ENCODE data around the gene SLC1A2.

Gene SLC1A2

DNA sequence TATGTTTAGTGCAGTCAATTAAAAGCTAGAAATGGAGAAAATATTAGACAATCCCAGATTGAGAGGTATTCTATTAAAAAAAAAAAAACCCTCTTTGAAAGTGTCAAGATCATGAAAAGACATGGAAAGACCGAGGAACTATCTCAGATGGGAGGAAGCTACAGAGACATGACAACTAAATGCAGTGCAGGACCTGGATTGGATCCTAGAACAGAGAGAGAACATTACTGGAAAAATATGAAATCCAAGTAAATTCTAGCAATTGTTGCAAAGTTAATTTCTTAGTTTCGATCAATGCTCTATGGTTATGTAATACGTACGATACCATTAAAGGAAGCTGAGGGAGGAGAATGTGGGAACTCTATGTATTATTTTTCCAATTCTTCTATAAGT is 43.2 kb downstream of the SLC1A2 start:
- no peak for DNase-seq (ENCODE audit: low read depth in 2 of 2)

DNA sequence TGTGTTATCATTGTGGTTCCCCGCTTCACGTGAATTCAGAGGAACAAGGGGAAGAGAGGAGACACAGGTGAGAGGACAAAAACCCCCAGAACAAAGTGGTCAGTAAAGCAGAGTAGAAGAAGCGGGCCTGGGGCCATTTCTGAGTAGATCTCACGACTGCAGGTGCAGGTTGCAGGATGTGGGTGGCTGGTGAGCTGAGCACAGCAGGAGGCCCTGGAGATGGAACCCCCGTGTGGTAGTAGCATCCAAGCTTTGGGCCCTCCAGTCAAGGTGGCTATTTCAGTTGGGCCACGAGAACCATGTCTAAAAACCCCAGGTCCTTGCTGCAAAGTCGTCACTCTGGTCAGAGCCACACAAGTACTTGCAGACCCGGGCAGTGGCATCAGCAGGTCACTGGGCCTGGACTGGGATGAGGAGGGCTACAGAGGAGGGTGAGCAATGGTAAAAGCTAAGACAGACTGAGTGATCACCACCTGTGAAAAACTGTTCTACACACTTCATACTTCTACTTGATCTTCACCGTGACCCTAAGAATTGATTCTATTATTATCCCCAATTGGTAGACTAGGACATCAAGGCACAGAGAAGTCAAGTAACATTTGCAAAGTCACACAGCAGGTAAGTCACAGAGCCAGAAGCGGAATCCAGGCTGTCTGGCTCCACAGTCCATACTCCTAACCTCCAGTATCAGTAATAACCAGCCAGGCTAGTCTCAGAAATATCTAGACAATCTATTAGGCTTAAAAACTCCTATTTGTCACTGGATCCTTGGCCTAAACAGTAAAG is 43.8 kb downstream of the SLC1A2 start:
- DNase-seq (ENCODE audit: low read depth in 2 of 2): no peak

DNA sequence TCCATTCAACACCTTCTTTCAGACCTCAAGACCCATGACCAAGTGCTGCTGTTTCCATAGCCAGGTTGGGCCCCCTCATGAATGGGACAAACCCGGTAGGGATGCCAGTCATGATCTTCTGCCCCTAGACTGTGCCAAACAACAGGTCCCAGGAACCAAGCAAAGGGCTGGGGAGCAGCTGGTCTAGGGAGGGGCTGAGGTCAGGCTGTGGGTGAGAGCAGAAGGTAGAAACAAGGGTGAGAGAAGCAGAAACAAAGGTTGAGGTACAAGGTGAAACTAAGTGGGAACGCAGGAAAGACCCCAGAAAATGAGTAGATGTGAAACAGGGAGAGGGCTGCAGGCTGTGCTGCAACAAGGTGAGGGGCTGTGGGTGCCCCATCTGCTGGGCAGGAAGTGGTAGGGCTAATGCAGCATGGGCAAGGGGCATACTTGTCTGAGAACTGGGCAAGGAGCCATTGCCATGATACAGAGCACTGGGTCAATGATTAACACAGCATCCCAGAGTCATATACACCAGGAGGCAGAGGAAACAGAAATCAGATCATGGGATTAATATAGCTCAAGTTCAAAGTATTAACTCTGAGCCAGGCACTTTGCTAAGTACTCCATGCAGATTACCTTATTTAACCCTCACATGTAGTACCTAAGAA is 45.9 kb downstream of the SLC1A2 start:
- no peak for DNase-seq (ENCODE audit: low read depth in 2 of 2)

DNA sequence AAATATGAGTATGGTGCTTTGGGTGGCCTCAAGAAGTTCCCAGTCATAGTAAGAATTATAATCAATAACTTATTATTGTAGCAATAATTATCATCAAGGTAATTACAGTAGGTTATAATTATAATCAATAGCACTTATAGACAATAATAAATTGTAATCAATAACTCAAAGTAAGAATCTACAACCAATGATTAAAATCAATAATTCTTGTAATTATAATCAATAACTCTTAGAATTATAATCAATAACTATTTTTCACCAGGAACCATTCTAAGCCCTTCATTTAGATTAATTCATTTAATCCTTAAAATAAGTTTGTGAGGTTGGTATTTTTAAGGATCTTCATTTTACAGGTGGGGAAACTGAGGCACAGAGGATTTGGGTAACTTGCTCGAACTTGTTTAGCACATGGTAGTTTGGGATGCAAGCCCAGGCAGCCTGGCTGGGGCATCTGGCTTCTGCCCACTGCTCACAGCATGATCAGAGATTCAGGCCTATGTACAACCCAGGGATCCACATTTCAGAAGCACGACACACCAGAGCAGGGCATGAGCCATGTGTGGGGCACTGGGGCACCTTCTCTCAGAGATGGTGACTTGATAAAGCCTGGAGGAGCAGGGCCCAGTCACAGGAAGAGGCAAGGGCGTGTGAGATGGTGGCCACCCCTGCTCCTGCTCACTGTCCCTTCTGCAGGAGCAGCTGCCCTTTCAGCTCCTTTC is 46.6 kb downstream of the SLC1A2 start:
- DNase-seq (ENCODE audit: low read depth in 2 of 2): no peak

DNA sequence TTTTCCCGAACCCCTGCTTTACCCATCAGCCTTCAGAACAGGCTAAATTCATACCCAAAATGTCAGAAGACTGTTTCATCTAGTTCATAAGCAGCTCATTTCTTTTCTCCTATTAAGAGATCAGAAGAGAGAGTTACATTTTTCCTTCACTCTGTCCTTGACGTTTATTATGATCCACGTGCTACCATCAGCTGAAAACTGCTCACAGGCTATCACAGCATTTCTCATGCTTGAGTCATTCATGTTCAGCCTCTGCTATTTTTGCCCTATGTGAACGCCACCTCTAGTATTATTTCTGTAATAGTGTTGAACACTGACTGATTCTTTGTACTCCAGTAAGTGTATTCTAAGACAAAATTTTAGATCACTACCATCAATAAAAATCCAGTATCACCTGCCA is 51.9 kb downstream of the SLC1A2 start:
- DNase-seq (ENCODE audit: low read depth in 2 of 2): no peak

DNA sequence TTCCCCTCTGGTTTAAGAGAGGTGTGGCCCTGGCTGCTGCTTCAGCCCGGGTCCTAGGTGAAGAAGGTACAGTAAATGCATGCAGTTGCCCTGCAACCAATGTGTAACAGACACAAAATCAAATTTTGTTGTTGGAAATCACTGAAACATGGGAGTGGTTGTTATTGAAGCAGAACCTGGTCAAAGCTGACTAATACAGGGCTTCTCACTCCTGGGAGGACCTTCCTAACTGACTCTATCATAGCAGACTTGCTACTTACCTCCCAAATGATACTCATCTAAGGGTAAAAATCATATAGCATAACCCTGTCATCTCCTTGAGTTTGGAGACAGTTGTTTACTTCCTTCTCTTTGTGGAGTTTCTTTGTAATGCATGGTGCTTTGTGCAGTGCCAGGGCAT is 52.6 kb downstream of the SLC1A2 start:
- no peak for DNase-seq (ENCODE audit: low read depth in 2 of 2)

DNA sequence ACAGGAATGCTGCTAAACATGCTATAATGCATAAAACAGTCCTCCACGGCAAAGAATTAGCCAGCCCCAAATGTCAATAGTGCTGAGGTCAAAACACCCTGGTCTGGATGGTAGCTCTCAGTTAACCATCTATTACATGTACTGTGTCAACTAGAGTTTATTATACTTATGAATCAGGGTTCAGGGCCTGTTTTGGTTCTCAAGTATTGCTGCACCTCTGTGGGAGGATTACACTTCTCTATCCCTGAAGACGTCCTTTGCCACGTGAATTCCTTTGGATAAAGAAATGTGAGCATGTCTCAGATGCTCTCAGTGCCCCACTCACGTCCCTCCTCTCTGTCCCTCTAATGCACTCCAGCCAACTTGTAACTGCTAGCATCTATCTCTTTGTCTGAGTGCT is 53.4 kb downstream of the SLC1A2 start:
- no peak for DNase-seq (ENCODE audit: low read depth in 2 of 2)

DNA sequence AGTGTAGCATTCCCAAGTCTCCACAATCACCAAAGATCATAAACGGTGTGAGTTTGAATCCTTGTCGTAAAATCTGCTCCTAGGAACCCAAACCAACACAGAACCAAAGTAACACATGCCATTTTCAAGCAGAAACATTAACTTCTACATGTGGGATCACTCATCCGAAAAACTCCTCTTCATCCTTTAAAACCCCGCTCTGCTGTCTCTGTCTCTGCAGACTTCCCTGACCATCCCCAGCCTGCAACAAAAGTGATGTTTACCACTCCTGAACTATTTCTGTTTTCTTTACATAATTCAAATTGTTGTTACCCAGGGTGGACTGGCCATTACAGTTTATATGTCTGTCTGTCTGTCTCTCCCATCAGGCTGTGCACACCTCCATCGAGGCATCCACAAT is 54.0 kb downstream of the SLC1A2 start:
- DNase-seq (ENCODE audit: low read depth in 2 of 2): no peak

DNA sequence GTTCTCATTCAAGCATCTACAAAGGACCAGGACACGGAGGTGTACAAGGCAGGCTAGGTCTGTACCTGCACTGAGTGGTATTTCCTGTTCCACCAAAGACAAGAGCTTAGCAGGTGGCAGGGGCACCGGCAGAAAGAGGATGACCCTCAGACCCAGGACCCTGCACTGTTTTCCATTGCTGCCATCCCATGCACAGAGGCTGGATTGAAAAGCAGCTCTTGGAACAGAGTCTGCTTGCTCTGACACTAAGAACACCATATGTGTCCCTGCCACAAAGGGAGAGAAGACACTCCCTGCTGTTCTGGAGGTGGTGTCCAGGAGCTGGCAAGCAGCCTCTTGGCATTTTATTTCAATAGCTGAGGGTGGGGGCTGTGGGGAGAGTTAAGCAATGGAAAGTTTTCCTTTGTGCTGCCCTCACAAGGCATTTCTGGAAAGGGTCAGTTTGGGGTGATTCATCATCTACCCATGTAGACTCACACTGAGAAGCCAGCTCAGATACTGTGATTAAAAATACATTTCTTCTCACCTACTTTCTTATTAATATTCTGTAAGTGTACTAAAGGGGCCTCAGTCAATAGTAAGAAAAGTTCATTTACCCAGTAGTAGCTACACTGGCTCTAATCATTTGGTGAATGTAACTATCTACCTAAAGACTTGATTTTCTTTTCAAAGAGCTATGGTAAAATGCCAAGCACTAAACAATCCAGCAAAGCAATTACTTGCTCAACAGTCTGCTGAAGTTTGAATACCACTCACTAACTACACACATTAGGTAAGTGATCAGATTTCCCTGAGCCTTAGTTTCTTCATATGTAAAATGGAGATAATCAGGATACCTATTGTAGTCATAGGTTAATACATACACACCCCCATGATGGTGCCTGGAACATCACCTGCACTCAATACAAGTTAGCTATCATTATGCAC is 55.2 kb downstream of the SLC1A2 start:
- no peak for DNase-seq (ENCODE audit: low read depth in 2 of 2)

DNA sequence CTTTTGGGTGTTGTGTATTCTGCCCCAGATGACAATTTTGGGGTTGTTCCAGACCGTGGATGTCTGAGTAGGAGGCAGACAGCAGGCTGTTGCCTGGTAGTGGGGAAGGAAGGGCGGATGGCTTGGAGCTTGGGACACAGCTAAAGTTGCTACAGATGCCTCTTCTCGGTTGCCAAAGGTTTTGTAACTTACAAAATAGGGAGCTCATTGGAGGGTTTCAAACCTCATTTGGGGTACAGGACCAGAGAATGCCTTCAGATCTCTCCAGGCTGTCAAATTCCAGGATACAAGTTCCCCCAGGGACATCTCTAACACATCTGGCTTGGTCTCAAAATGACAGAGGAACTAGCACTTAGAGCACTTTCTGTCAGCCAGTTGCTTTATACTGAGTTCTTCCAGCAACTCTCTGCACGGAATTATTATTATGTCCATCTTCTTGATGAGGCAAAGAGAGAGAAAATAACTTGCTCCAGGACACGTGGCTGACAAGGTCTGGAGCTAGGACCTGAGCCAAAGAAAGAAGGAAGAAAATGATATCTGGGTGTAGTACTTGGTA is 56.0 kb downstream of the SLC1A2 start:
- no peak for DNase-seq (ENCODE audit: low read depth in 2 of 2)

DNA sequence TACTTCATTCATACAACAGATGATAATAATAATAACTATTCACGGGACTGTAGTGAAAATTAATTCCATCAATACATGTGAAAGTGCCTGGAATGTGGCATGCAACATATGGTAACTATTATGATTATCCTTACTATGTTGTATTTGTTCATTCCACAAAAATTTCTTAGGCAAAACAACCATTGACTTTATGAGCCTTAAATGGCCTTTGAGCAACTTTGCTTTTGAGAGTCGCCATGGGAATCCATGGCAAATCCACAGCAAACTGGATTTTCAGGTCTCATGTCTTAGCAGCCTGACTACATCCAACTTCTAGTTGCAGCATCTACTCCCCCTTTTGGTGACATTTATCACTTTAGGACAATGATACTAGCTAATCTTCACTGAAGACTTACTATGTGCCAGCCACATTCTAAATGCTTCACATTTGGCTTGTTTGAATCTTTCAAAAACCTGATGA is 56.8 kb downstream of the SLC1A2 start:
- DNase-seq (ENCODE audit: low read depth in 2 of 2): no peak

DNA sequence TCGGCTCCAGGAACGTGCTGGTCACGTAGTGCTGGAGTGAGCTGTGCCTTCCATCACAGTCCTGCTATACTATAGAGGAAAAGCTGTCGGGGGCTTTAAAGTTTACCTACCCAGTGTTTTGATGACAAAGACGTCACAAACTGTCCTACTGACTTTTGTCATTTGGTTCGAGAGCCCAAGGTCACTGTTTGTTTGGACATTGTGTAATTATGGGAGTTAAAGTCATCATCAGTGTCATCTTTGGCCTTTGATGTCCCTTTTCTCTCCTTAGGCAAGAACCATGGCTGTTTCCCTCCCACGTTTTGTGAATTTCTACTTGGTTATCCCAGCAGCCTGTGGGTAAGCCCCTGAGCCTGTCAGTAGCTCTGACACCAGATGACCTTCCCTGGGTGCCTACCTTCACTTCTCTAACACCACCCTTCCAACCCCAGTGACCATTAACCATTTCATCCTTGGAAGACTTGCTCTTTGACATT is 59.3 kb downstream of the SLC1A2 start:
- DNase-seq (ENCODE audit: low read depth in 2 of 2): no peak

DNA sequence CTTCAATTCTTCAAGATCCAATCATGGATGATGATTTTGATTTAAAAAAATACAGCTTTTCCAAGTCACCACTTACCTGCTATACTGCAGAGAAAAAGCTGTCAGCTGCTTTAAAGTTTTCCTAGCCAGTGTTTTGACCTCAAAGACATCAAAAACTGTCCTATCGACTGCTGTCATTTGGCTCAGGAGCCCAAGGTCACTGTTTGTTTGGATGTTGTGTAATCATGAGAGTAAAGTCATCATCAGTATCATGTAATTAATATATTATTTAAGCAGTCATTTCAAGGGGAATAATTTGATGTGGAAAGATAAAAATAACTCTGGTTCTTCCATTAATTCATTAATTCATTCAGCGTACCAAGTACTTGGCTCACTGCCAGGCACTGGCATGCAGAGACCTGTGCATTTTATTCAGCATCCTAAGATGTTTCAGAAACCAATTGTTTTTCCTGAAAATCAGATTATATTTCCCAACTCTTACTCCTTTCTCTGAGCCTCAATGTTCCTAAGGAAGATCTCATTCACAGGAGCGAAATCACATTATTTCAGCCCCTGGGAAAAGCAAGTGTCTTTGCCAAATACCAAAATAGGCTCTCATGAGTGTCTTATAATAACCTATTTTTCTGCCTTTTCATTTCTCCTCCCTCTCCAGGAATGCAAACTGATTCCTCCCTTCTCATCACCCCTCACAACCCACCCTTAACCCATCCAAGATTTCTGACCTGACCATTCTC is 59.9 kb downstream of the SLC1A2 start:
- no peak for DNase-seq (ENCODE audit: low read depth in 2 of 2)

DNA sequence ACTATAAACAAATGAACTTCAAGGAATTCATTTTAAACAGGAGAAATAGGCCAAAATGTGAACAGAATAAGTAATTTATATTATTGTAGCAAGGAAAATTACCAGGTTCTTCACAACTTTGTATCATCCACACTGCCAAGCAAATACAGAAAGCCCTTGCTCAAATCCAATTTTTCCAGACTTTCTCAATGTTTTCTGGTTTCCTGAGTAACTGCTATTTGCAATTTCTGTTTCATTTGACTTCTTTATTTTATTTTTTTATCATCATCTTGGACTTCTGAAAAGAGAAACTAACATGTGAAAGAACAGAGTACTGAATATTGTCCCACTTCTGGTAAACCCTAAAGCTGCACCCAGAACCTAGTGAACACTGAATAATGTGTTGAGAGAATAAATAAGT is 61.0 kb downstream of the SLC1A2 start:
- no peak for DNase-seq (ENCODE audit: low read depth in 2 of 2)

DNA sequence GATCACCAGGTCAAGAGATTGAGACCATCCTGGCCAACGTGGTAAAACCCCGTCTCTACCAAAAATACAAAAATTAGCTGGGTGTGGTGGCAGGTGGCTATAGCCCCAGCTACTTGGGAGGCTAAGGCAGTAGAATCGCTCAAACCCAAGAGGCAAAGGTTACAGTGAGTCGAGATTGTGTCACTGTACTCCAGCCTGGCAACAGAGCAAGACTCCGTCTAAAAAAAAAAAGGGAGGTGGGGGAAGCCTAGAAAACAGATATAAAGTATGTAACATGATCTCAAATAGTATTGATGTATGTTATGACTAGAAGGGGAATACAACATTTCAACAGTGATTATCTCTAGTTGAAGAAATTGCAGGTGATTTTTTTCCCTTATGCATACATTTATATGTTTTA is 61.4 kb downstream of the SLC1A2 start:
- no peak for DNase-seq (ENCODE audit: low read depth in 2 of 2)

DNA sequence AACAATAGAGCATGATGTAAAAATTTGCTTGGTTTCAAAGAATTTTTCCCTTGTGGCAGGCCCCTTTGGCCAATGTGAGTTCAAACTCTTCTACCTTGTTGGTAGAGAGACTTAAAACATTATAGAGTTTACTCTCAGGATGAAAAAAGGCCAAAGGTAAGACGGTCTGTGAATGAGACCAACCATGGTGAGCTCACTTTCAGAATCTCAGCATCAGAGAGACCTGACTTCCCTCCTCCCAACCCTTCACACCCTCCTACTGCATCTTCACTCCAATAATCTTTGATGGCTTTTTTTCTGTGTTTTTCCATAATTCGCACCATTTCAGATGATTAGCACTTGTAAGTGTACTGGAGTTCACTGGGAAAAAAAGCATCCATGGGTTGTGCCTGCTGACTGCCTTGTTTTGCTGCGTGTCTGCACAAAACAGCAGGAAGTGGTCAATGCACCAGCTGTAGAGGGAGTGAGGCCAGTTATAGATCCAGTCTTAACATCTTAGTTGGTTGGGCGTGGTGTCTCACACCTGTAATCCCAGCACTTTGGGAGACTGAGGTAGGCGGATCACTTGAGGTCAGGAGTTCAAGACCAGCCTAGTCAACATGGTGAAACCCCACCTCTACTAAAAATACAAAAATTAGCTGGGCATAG is 64.1 kb downstream of the SLC1A2 start:
- no peak for DNase-seq (ENCODE audit: low read depth in 2 of 2)

DNA sequence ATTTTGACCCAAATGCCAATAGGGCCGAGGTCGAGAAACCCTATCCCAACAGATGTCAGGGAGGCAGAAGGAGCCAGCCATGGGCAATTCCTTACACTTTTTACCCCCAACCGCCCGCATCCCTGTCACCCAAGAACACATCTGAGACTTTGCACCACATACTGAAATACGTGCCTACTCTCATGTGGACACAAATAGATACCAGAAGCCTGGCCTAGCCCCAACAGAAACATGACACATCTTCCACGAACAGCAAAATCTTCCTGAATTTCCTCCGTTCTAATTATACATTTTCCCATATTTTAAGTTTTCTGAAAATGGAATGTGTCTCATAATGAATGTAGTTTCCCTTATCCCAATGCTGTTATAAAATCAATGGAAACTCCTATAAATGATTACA is 64.7 kb downstream of the SLC1A2 start:
- DNase-seq (ENCODE audit: low read depth in 2 of 2): no peak

DNA sequence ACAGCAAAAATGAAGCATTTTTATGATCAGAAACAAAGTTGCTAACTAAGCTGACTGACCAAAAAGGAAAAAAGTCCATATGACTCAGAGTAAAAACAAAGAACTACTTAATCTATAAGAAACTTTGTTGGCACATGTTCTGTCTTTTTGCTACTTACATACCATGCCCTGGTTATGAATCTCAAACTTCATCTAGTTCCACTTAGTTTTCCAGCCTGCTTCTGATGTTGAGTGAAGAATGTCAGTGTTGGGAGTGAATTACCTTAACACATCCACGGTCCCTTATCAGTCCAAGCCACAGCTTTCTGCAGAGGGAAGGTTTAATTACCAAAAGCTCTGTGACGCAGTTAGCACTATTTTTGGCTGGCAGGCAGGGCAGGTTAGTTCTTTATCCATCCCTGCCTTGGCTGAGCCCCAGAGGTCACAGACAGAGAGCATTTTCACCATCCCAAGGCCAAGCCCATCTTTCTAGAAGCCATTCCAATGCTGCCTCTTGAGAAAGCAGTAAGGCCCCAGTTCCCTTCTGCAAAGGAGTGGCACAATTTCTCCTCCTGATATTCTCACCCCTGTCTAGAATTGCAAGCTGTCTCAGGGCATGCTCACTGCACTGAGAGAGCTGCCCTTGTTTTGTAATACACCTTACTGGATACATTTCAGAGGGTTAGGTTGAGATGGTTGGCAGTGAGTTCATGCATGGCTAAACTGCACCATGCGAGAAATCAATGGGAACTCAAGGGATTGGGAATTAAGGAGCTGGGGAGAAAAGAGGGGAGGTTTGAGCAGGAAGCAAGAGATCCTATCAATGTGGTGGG is 67.1 kb downstream of the SLC1A2 start:
- DNase-seq (ENCODE audit: low read depth in 2 of 2): no peak

DNA sequence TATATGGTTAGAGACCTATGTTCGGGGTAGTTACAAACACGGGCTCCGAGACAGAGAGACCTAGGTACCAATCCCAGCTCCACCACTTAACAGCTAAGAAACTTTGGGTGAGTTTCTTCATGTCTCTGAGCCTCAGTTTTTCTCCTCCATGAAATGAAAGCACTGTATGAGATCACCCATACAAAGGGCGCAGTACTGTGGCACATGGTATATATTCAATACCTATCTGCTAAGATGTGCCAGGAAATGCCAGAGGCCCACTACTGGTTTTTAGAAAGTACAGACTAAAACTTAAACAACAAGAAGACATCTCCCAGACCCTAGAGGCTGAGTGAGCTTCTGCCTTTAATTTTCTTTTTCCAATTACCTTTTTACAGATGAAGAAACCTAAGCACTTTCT is 69.5 kb downstream of the SLC1A2 start:
- DNase-seq (ENCODE audit: low read depth in 2 of 2): no peak

All from stimulated activated CD4-positive, alpha-beta T cell treated with anti-CD3 and anti-CD28 coated beads, Interleukin-15, amount 100 ng/mL, for 48 hours (primary cell).